ENCODE measurements around the gene SYNE1.

Gene SYNE1

GRCh38 chr6:152609125-152609670 lies 28.0 kb downstream of the SYNE1 start:
- DNase-seq = no peak

- DNase-seq = no peak
Observed at GRCh38 chr6:152605941-152606340, 31.2 kb downstream of the SYNE1 start.

GRCh38 chr6:152605342-152605741 lies 31.8 kb downstream of the SYNE1 start:
- DNase-seq = no peak

- no peak for DNase-seq
Observed at GRCh38 chr6:152603911-152604310, 33.3 kb downstream of the SYNE1 start.

GRCh38 chr6:152600022-152600421 lies 37.1 kb downstream of the SYNE1 start:
- DNase-seq = no peak

GRCh38 chr6:152598901-152599537 lies 38.1 kb downstream of the SYNE1 start:
- no peak for DNase-seq

GRCh38 chr6:152598421-152598820 lies 38.7 kb downstream of the SYNE1 start:
- DNase-seq = no peak

GRCh38 chr6:152596726-152597125 lies 40.4 kb downstream of the SYNE1 start:
- DNase-seq = no peak

- DNase-seq = no peak
Observed at GRCh38 chr6:152595499-152595898, 41.7 kb downstream of the SYNE1 start.

- DNase-seq = no peak
Observed at GRCh38 chr6:152594701-152595100, 42.5 kb downstream of the SYNE1 start.

- no peak for DNase-seq
Observed at GRCh38 chr6:152588456-152588855, 48.7 kb downstream of the SYNE1 start.

- no peak for DNase-seq
Observed at GRCh38 chr6:152587473-152587872, 49.7 kb downstream of the SYNE1 start.

GRCh38 chr6:152585236-152585635 lies 51.9 kb downstream of the SYNE1 start:
- no peak for DNase-seq

- DNase-seq = no peak
Observed at GRCh38 chr6:152583888-152584287, 53.3 kb downstream of the SYNE1 start.

- no peak for DNase-seq
Observed at GRCh38 chr6:152576525-152576924, 60.6 kb downstream of the SYNE1 start.

- DNase-seq = no peak
Observed at GRCh38 chr6:152575621-152576150, 61.5 kb downstream of the SYNE1 start.

GRCh38 chr6:152575161-152575560 lies 62.0 kb downstream of the SYNE1 start:
- DNase-seq = no peak

- no peak for DNase-seq
Observed at GRCh38 chr6:152573762-152574161, 63.4 kb downstream of the SYNE1 start.

GRCh38 chr6:152572338-152573088 lies 64.6 kb downstream of the SYNE1 start:
- DNase-seq = no peak

- DNase-seq = no peak
Observed at GRCh38 chr6:152571943-152572337, 65.2 kb downstream of the SYNE1 start.

- no peak for DNase-seq
Observed at GRCh38 chr6:152571089-152571488, 66.1 kb downstream of the SYNE1 start.

GRCh38 chr6:152566103-152566875 lies 70.9 kb downstream of the SYNE1 start:
- no peak for DNase-seq

GRCh38 chr6:152563177-152563576 lies 74.0 kb downstream of the SYNE1 start:
- DNase-seq = no peak

Measured in stimulated activated CD8-positive, alpha-beta memory T cell treated with anti-CD3 and anti-CD28 coated beads, Interleukin-4, amount 100 ng/mL, for 48 hours (primary cell).